Epithelial cell of esophagus (primary cell): ENCODE results near the gene MYOZ3.
A peak's percentile ranks its signal among the peaks of the same experiment; 100 is the strongest.

Experiments
- DNase-seq: peaks from one replicate; pipeline ENCODE4 v3.0.0; 2010; ENCODE audit warnings: low read depth
- H3K4me3 ChIP-seq: 2 replicates; pipeline ENCODE4 v1.5.1; 2011; ENCODE audit warnings: mild to moderate bottlenecking, low read length, control low read depth
- TF ChIP-seq, protein P1 (sequence below): IDR thresholded peaks from 2 replicates; pipeline ENCODE4 v1.5.1; 2011; ENCODE audit warnings: low read depth, mild to moderate bottlenecking, low read length, control low read depth, inconsistent platforms; ENCODE audit not compliant: insufficient read depth; ENCODE audit errors: missing control alignments

The MYOZ3 gene

DNA sequence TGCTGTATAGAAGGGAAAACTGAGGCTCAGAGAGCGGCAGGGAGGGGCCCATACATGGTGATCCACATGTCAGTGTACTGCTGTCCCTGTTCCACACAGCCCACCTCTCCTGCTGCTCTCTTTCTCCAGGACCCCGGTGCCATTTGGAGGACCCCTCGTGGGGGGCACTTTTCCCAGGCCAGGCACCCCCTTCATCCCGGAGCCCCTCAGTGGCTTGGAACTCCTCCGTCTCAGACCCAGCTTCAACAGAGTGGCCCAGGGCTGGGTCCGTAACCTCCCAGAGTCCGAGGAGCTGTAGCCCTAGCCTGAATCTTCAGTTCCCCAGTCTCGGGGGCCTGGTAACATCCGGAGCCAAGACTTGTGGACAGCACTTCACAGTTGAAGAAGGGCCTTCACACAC, 15.5 kb downstream of the MYOZ3 start:
- DNase-seq = no peak
- no peak overlapping the region for H3K4me3 ChIP-seq
- TF ChIP-seq, protein P1, sequence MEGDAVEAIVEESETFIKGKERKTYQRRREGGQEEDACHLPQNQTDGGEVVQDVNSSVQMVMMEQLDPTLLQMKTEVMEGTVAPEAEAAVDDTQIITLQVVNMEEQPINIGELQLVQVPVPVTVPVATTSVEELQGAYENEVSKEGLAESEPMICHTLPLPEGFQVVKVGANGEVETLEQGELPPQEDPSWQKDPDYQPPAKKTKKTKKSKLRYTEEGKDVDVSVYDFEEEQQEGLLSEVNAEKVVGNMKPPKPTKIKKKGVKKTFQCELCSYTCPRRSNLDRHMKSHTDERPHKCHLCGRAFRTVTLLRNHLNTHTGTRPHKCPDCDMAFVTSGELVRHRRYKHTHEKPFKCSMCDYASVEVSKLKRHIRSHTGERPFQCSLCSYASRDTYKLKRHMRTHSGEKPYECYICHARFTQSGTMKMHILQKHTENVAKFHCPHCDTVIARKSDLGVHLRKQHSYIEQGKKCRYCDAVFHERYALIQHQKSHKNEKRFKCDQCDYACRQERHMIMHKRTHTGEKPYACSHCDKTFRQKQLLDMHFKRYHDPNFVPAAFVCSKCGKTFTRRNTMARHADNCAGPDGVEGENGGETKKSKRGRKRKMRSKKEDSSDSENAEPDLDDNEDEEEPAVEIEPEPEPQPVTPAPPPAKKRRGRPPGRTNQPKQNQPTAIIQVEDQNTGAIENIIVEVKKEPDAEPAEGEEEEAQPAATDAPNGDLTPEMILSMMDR = no peak

DNA sequence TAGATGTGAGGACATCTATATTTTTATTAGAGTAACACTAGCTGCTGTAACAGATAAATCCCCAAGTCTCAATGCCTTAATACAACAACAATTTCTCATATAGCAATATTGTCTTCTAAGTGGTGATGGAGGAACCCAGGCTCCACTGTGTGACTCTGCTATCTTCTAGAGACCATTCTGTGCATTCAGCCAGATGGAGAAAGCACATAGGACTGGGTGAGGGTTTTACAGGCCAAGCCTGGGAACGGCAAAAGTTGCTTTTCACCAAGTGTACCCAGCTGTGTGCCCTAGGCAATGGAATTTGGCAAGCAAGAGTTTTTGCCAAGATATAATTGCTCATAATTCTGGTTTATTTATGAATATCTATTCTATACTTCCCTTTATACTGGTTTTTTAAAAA, 28.1 kb downstream of the MYOZ3 start:
- TF ChIP-seq, protein P1 = no peak
- DNase-seq = no peak
- no peak overlapping the region for H3K4me3 ChIP-seq

DNA sequence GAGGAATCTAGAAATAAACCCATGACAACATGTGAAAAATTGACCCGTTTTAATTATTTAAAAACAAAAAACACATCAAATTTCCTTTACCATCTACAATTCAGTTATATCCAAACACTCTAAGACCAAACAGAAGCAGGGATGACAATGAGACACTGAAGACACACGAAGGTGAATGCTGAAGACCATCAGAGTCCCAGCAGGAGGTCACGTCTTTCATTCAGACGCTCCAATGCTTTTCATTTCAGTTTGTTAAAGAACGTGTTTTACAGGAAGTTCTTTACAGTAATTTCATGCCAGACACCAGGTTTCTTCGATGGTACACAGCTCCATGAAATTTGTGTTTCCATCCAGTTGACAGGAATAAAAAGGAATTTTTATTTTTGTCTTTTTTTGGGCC, 29.7 kb downstream of the MYOZ3 start:
- DNase-seq = no peak
- TF ChIP-seq, protein P1 = no peak
- H3K4me3 ChIP-seq = no peak overlapping the region

DNA sequence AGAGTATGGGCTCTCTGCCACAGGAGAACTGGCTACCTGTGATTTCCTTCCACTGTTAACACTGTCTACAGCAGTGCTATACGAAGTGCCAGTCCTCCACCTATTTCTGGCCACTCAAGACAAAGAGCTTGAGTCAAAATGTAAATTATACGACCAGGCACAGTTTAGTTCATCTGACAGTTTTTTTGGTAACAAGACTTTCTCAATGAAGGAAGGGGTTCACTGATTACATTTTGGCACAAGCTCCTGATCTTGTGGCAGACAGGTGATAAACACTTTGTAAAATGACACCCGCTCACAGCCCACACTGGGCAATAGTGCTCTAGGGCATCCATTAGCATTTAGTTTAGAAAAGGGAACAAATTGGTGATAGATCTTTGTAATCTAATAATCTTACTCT, 31.2 kb downstream of the MYOZ3 start:
- no peak for DNase-seq
- TF ChIP-seq, protein P1 = no peak
- no peak overlapping the region for H3K4me3 ChIP-seq

DNA sequence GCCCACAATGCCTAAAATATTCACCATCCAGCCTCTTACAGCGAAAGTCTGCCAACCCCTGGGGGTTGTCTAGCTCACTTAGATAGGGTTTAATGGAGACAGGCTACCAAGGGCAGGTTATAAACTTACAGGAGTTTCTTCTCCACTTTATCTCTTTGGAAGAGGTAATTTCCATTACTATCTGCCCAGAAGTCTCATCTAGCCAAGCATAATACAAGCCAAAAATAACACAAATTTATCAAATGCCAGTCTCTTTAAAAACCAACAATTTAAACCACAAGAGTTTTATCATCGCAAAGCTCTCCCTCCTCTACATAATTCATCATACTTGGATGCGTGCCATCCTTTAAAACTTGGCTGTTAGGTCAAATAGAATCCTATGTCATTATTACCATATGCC, 33.6 kb downstream of the MYOZ3 start:
- no peak for DNase-seq
- TF ChIP-seq, protein P1 = no peak
- H3K4me3 ChIP-seq = no peak overlapping the region

DNA sequence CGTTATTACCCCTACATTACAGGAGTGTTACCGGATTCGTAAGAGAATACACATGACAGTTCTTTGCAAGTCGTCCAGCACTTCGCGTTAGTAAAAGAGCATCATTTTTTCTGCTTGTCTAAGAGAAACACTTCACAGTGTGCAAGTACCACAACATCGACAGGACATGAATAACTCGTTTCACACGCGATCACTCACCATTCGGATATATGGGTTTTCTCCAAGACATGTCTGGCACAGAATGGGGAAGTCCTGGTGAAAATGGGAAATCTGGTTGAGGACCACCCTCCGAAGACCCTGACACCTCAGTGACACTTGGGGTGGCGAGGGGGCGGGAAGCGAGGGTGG, 39.2 kb downstream of the MYOZ3 start:
- TF ChIP-seq, protein P1 = no peak
- no peak for DNase-seq
- H3K4me3 ChIP-seq = peak overlapping the region; percentile 93

DNA sequence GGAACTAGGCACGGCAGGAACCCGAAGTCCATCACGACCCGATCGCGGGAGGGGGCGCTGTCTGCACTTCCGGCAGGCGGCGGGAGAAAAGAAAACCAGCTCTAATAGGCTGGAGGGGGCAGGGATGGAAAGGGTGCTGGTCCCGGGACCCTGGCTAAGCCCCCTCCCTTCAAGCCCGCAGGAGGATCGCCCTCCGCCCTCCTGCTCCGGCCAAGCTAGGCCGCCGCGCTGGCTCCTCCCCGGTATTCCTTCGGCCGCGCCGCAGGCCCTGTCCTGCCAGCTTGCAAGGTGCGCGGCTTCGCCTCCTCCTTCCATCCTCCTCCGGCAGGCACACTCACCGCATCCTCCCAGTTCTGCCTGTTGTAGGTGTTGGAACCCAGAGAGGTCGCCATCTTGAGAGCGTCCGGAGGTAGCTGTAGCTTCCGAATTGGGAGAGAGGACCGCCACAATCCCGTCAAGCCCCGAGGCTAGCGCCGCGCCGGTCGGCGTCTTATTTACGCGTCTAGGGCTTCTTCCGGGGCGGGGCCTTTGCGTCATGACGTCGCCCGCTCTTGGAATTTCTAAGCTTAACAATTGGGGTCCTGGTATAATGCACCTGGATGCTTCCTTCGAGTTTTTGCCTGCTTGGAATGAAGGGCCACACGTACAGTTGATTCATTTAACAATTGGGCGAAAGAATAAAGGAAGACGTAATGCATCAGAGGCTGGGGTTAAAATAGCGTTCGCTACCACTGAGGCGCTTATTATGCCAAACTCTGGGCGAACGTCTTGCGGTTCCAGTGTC, 39.7 kb downstream of the MYOZ3 start, which contains the start of gene RBM22:
TSS of gene RBM22 (minus strand) at position 469 of the 784 bp plus-strand sequence. CDS start at position 392, 77 bp downstream.
- DNase-seq = peak; percentile 89
- H3K4me3 ChIP-seq = peak within 1 kb of the TSS; percentile 93
- TF ChIP-seq, protein P1 = peak; percentile 68
